Measurements from ENCODE around the gene CGRRF1.

DNA sequence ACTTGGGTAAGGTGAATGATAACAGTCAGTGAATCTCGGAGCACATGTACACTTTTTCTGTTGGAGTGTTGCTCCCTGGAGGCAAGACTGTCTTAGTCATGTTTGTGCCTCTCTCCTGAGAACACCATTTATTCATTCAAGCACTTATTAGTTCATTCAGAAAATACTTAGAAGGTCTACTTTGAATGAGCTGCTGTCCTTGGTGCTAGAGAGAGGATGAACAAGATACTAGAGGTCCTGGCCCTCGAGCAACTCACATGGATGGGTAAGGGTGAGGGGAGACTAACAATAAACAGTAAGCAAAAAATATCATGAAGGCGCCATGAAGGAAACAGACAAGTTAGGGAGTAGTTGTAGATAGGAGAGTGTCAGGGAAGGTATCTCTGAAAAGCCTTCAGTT lies 40.2 kb downstream of the CGRRF1 start:
- TF ChIP-seq POLR2A (IDR thresholded peaks at IDR 0.05; ENCODE audit: low read length) (no peak), GATA1 (IDR thresholded peaks at IDR 0.05; ENCODE audit: low read depth, low read length) (no peak)
